Kidney (tissue), 14 donors: ENCODE results near the gene OR5D18. TPM values are rescaled to one million over a fixed set of nuclear protein-coding genes. Genes with fewer than 3 reads are reported as not detected.

Source experiments
- DNase-seq, 5 donors: peaks; one replicate each; pipeline ENCODE4 v3.0.0-alpha.2; 2013 to 2020
- FAIRE-seq: peaks from 2 replicates; lab custom pipeline; 2012; peaks lifted over from hg19 to GRCh38; lab: Jason Lieb, UNC
- H3K27ac ChIP-seq, 2 donors: one replicate each; pipeline ENCODE4 v1.7.0; 2013; ENCODE audit warnings: low read depth in 2 of 2, low read length in 2 of 2, inconsistent platforms in 1 of 2
- H3K27me3 ChIP-seq: one replicate; pipeline ENCODE4 v1.7.1; 2013; ENCODE audit warnings: low read length, inconsistent platforms; ENCODE audit not compliant: control insufficient read depth, insufficient read depth
- H3K36me3 ChIP-seq, 3 donors: one replicate each; pipeline versions ENCODE4 v1.7.0 to v1.7.1; 2013; ENCODE audit warnings: low read length in 3 of 3, control low read depth in 1 of 3, inconsistent platforms in 1 of 3; ENCODE audit not compliant: insufficient read depth in 3 of 3, control insufficient read depth in 2 of 3
- H3K4me1 ChIP-seq, 3 donors: one replicate each; pipeline versions ENCODE4 v1.7.0 to v1.7.1; 2013; ENCODE audit warnings: low read length in 3 of 3, inconsistent platforms in 1 of 3, low read depth in 1 of 3; ENCODE audit not compliant: control insufficient read depth in 2 of 3, insufficient read depth in 2 of 3
- H3K4me3 ChIP-seq, 3 donors: one replicate each; pipeline versions ENCODE4 v1.7.0 to v1.8.1; 2013; ENCODE audit warnings: low read length in 3 of 3, control low read depth in 1 of 3, inconsistent platforms in 1 of 3
- H3K9ac ChIP-seq, 3 donors: one replicate each; pipeline versions ENCODE4 v1.7.0 to v1.7.1; 2013; ENCODE audit warnings: low read length in 3 of 3, control low read depth in 1 of 3, inconsistent platforms in 1 of 3
- H3K9me3 ChIP-seq, 3 donors: one replicate each; pipeline versions ENCODE4 v1.7.0 to v1.7.1; 2013; ENCODE audit warnings: low read length in 3 of 3, control low read depth in 1 of 3, inconsistent platforms in 1 of 3; ENCODE audit not compliant: control insufficient read depth in 2 of 3, insufficient read depth in 1 of 3
- CTCF ChIP-seq: IDR thresholded peaks from 3 replicates; pipeline ENCODE4 v1.5.1; 2012; ENCODE audit warnings: mild to moderate bottlenecking, moderate library complexity, borderline replicate concordance; ENCODE audit not compliant: insufficient read depth; ENCODE audit errors: extremely low read depth
- intact Hi-C: fragments of 100-400 bp; cut with DNase I; formaldehyde crosslinking; loops from one replicate; pipeline ENCODE4 v1.11.1; 2022
- polyA plus RNA-seq: library from polyadenylated mRNA; stranded (reverse); fragments of 350-450 nt; fragmentation: Illumina TruSeq; extraction: RNeasy Lipid Tissue Mini Kit (QIAGEN cat#74804); gene quantifications from one replicate; pipeline ENCODE4 v1.2.3, GENCODE V29; 2014; ENCODE audit warnings: low read depth, low replicate concordance; ENCODE audit not compliant: insufficient read depth
- total RNA-seq: library from RNA; stranded (reverse); fragmentation: NEBNext Ultra II Directional; extraction: Animal tissue kit (Norgen Biotek cat#: 25700); gene quantifications from one replicate; pipeline ENCODE4 v1.2.1, GENCODE V29; 2021
- donor health status: control.
- donor health status: control.
- donor health status: control.
- donor health status: control.
- donor health status: control.
- donor health status: DM: yes; HTN: yes; CAD: no.
- donor health status: Normal renal cell carcinoma (clear cell type).

The OR5D18 gene
- total and polyA plus RNA-seq, 2 donors from 2014 or later = not detected

GRCh38 chr11:55793321-55793720 lies 26.1 kb upstream of the OR5D18 start:
- no peak for FAIRE-seq
- Histone ChIP-seq H3K27me3 (no peaks in the 10 kb centered on the region), H3K4me1 (no peaks in the 10 kb centered on the region), H3K9ac (no peak overlapping the region), H3K27ac (no peak overlapping the region), H3K9me3 (no peaks in the 10 kb centered on the region), H3K4me3 (no peak overlapping the region), H3K36me3 (no peaks in the 10 kb centered on the region)
- DNase-seq = no peak
- intact Hi-C loops = no loop called here
- no peak for TF ChIP-seq CTCF

- Histone ChIP-seq H3K4me1 (no peaks in the 10 kb centered on the region), H3K4me3 (no peak within 1 kb of the TSS), H3K9me3 (no peaks in the 10 kb centered on the region), H3K36me3 (no peaks in the 10 kb centered on the region), H3K27me3 (no peaks in the 10 kb centered on the region), H3K9ac (no peak within 1 kb of the TSS), H3K27ac (no peak within 1 kb of the TSS)
- TF ChIP-seq CTCF = no peak
- FAIRE-seq (no peak), DNase-seq (no peak)
- intact Hi-C loops = no loop called here
These were observed 24.2 kb upstream of the OR5D18 start, which contains the start of gene OR5D14 for GRCh38 chr11:55795256-55795655. OR5D14 (plus strand) TSS chr11:55795556; CDS start chr11:55795556, 0 bp downstream.

GRCh38 chr11:55806248-55806647 lies 13.2 kb upstream of the OR5D18 start:
- no peak for FAIRE-seq
- intact Hi-C loops = no loop called here
- H3K4me3 ChIP-seq = no peak overlapping the region
- H3K27me3 ChIP-seq = no peaks in the 10 kb centered on the region
- no peaks in the 10 kb centered on the region for H3K4me1 ChIP-seq
- H3K36me3 ChIP-seq = no peaks in the 10 kb centered on the region
- H3K9ac ChIP-seq = no peak overlapping the region
- no peak for DNase-seq
- no peak overlapping the region for H3K27ac ChIP-seq
- no peak for TF ChIP-seq CTCF
- H3K9me3 ChIP-seq = peaks cover 0 to 20% (median 0%) of the 10 kb centered on the region in 3 donors

- FAIRE-seq = peak; percentile 37
- Histone ChIP-seq H3K4me3 (no peak within 1 kb of the TSS), H3K4me1 (no peaks in the 10 kb centered on the region), H3K36me3 (no peaks in the 10 kb centered on the region), H3K27me3 (no peaks in the 10 kb centered on the region), H3K27ac (no peak within 1 kb of the TSS), H3K9ac (no peak within 1 kb of the TSS), H3K9me3 (peaks cover 0 to 11% (median 0%) of the 10 kb centered on the region in 3 donors)
- intact Hi-C loops = no loop called here
- TF ChIP-seq CTCF = no peak
- DNase-seq = no peak
These were observed 8.4 kb upstream of the OR5D18 start, which contains the start of gene OR5L1 for GRCh38 chr11:55811067-55811466. OR5L1 (plus strand) TSS chr11:55811367; CDS start chr11:55811467, 100 bp downstream.
